SH-SY5Y (cell line): Measurements from ENCODE around the gene PTPN4.

Source experiments
- GATA2 ChIP-seq: IDR thresholded peaks from 2 replicates; pipeline ENCODE4 v1.6.1; 2011; ENCODE audit warnings: mild to moderate bottlenecking, low read depth, low read length
- GATA3 ChIP-seq: IDR thresholded peaks from 2 replicates; pipeline ENCODE4 v1.6.1; 2011; ENCODE audit warnings: low read depth, mild to moderate bottlenecking, low read length, moderate library complexity

GRCh38 chr2:119753041-119753929 is 6.4 kb upstream of the PTPN4 start:
- no peak for TF ChIP-seq GATA2
- TF ChIP-seq GATA3 = no peak
